ENCODE results near the gene LDLRAD2. TPM values are rescaled to one million over a fixed set of nuclear protein-coding genes. Genes with fewer than 3 reads are reported as not detected.
A peak's percentile ranks its signal among the peaks of the same experiment; 100 is the strongest.

The LDLRAD2 gene
- total RNA-seq, 1 experiment from 2014 or later = not detected

GRCh38 chr1:21860971-21861370 lies 48.9 kb downstream of the LDLRAD2 start:
- no peak for DNase-seq (ENCODE audit: low read depth)

GRCh38 chr1:21861602-21862429 lies 49.8 kb downstream of the LDLRAD2 start:
- DNase-seq (ENCODE audit: low read depth) = peak; percentile 79

GRCh38 chr1:21863981-21864380 lies 51.9 kb downstream of the LDLRAD2 start:
- DNase-seq (ENCODE audit: low read depth) = no peak

GRCh38 chr1:21864730-21865129 lies 52.7 kb downstream of the LDLRAD2 start:
- no peak for DNase-seq (ENCODE audit: low read depth)

GRCh38 chr1:21865609-21865942 lies 53.5 kb downstream of the LDLRAD2 start:
- no peak for DNase-seq (ENCODE audit: low read depth)

- no peak for DNase-seq (ENCODE audit: low read depth)
Measured at GRCh38 chr1:21865943-21866706, 54.1 kb downstream of the LDLRAD2 start.

- DNase-seq (ENCODE audit: low read depth) = peak; percentile 29
Measured at GRCh38 chr1:21866707-21867043, 54.6 kb downstream of the LDLRAD2 start.

GRCh38 chr1:21867451-21867996 lies 55.5 kb downstream of the LDLRAD2 start:
- DNase-seq (ENCODE audit: low read depth) = no peak

- DNase-seq (ENCODE audit: low read depth) = no peak
Measured at GRCh38 chr1:21868482-21868881, 56.4 kb downstream of the LDLRAD2 start.

- DNase-seq (ENCODE audit: low read depth) = no peak
Measured at GRCh38 chr1:21868941-21869454, 56.9 kb downstream of the LDLRAD2 start.

- DNase-seq (ENCODE audit: low read depth) = peak; percentile 88
Measured at GRCh38 chr1:21869620-21870121, 57.6 kb downstream of the LDLRAD2 start.

GRCh38 chr1:21870611-21871010 lies 58.5 kb downstream of the LDLRAD2 start:
- no peak for DNase-seq (ENCODE audit: low read depth)

GRCh38 chr1:21871943-21872342 lies 59.9 kb downstream of the LDLRAD2 start:
- DNase-seq (ENCODE audit: low read depth) = no peak

GRCh38 chr1:21872445-21873079 lies 60.5 kb downstream of the LDLRAD2 start:
- no peak for DNase-seq (ENCODE audit: low read depth)

GRCh38 chr1:21873174-21873573 lies 61.1 kb downstream of the LDLRAD2 start:
- no peak for DNase-seq (ENCODE audit: low read depth)

GRCh38 chr1:21873761-21874160 lies 61.7 kb downstream of the LDLRAD2 start:
- no peak for DNase-seq (ENCODE audit: low read depth)

GRCh38 chr1:21874328-21874727 lies 62.3 kb downstream of the LDLRAD2 start:
- DNase-seq (ENCODE audit: low read depth) = no peak

Other genes with a start within 250 kb of the LDLRAD2 start
- gene RAP1GAP, start 142.9 kb upstream of the LDLRAD2 start, total RNA-seq (2014; rRNA removed; shearing (Covaris generic)) = 0.59 and 0.96 TPM in 2 replicates
- 32.6 and 40.5 TPM in 2 replicates for gene USP48, start 29.1 kb upstream of the LDLRAD2 start, total RNA-seq (2014; rRNA removed; shearing (Covaris generic))
- gene HSPG2, start 125.0 kb downstream of the LDLRAD2 start, total RNA-seq (2014; rRNA removed; shearing (Covaris generic)) = 9.7 and 12.4 TPM in 2 replicates
- gene CELA3B, start 164.8 kb downstream of the LDLRAD2 start, total RNA-seq (2014; rRNA removed; shearing (Covaris generic)) = not detected in 2 replicates
- not detected in 2 replicates for gene CELA3A, start 189.4 kb downstream of the LDLRAD2 start, total RNA-seq (2014; rRNA removed; shearing (Covaris generic))
- gene CDC42, start 240.4 kb downstream of the LDLRAD2 start, total RNA-seq (2014; rRNA removed; shearing (Covaris generic)) = 554 and 659 TPM in 2 replicates